Neural cell (in vitro differentiated cells): Measurements from ENCODE around the gene NISCH. TPM values are rescaled to one million over a fixed set of nuclear protein-coding genes. Genes with fewer than 3 reads are reported as not detected.

ENCODE experiments used
- H2AFZ ChIP-seq: fragments of 200-600, 300-800 bp; sonication (generic), shearing (Covaris generic); 2 replicates; pipeline ENCODE4 v1.6.0; 2014; ENCODE audit warnings: low read depth, mild to moderate bottlenecking, antibody characterized with exemption, low read length, moderate library complexity
- H3F3A ChIP-seq: fragments of 200-600 bp; shearing (Covaris generic); 2 replicates; pipeline ENCODE4 v1.6.1; 2016; ENCODE audit warnings: mild to moderate bottlenecking, moderate library complexity, mixed read lengths, antibody characterized with exemption, low read length; ENCODE audit not compliant: insufficient read depth, poor library complexity, severe bottlenecking
- H3K27ac ChIP-seq: fragments of 200-600, 300-800 bp; sonication (generic), shearing (Covaris generic); 2 replicates; pipeline ENCODE4 v1.5.1; 2014; ENCODE audit warnings: mild to moderate bottlenecking, low read length, moderate library complexity
- H3K27me3 ChIP-seq: fragments of 300-800, 200-600 bp; sonication (generic), shearing (Covaris generic); 2 replicates; pipeline ENCODE4 v1.6.0; 2014; ENCODE audit warnings: mild to moderate bottlenecking, low read depth, low read length, moderate library complexity; ENCODE audit not compliant: insufficient read depth
- H3K36me3 ChIP-seq: fragments of 300-800, 200-600 bp; sonication (generic), shearing (Covaris generic); 2 replicates; pipeline ENCODE4 v1.5.1; 2014; ENCODE audit warnings: mild to moderate bottlenecking, antibody characterized with exemption, low read length, moderate library complexity; ENCODE audit not compliant: insufficient read depth
- H3K4me2 ChIP-seq: fragments of 300-800, 200-600 bp; sonication (generic), shearing (Covaris generic); 2 replicates; pipeline ENCODE4 v1.6.0; 2014; ENCODE audit warnings: mild to moderate bottlenecking, low read length
- H3K4me3 ChIP-seq: fragments of 300-800, 200-600 bp; sonication (generic), shearing (Covaris generic); 2 replicates; pipeline ENCODE4 v1.5.1; 2014; ENCODE audit warnings: mild to moderate bottlenecking, low read length, moderate library complexity
- H3K79me2 ChIP-seq: fragments of 200-600 bp; shearing (Covaris generic); replicated peaks from 2 replicates; pipeline ENCODE4 v1.6.0; 2014; ENCODE audit warnings: mild to moderate bottlenecking, low read length, moderate library complexity; ENCODE audit not compliant: insufficient read depth
- H3K9ac ChIP-seq: fragments of 300-800, 200-600 bp; sonication (generic), shearing (Covaris generic); 2 replicates; pipeline ENCODE4 v1.6.1; 2016; ENCODE audit warnings: mild to moderate bottlenecking, low read length, mixed read lengths
- H3K9me2 ChIP-seq: fragments of 200-600 bp; shearing (Covaris generic); 2 replicates; pipeline ENCODE4 v1.6.1; 2016; ENCODE audit warnings: mild to moderate bottlenecking, low read length, mixed read lengths; ENCODE audit not compliant: insufficient read depth
- H3K9me3 ChIP-seq: fragments of 200-600, 300-800 bp; sonication (generic), shearing (Covaris generic); 2 replicates; pipeline ENCODE4 v1.6.1; 2016; ENCODE audit warnings: mild to moderate bottlenecking, mixed run types, low read length, moderate library complexity, mixed read lengths
- H4K20me1 ChIP-seq: fragments of 200-600 bp; shearing (Covaris generic); 2 replicates; pipeline ENCODE4 v1.6.1; 2016; ENCODE audit warnings: mild to moderate bottlenecking, mixed run types; ENCODE audit not compliant: insufficient read depth
- CTCF ChIP-seq: fragments of 450-650 bp; IDR thresholded peaks from 2 replicates; pipeline ENCODE4 v1.5.1; 2014; ENCODE audit warnings: antibody characterized with exemption, mild to moderate bottlenecking, moderate library complexity; ENCODE audit not compliant: poor library complexity, severe bottlenecking
- EP300 ChIP-seq: fragments of 450-650 bp; conservative IDR thresholded peaks from 2 replicates; pipeline ENCODE4 v1.6.1; 2014; ENCODE audit warnings: antibody characterized with exemption, mild to moderate bottlenecking, moderate library complexity; ENCODE audit not compliant: poor library complexity, severe bottlenecking
- EZH2 ChIP-seq: fragments of 200-600, 300-800 bp; shearing (Covaris generic), sonication (generic); IDR thresholded peaks from 2 replicates; pipeline ENCODE4 v1.6.1; 2014; ENCODE audit warnings: antibody characterized with exemption, low read length, borderline replicate concordance, mild to moderate bottlenecking; ENCODE audit not compliant: insufficient read depth, poor library complexity, severe bottlenecking
- MXI1 ChIP-seq: fragments of 450-650 bp; conservative IDR thresholded peaks from 2 replicates; pipeline ENCODE4 v1.6.1; 2014; ENCODE audit warnings: antibody characterized with exemption, mild to moderate bottlenecking; ENCODE audit not compliant: poor library complexity, severe bottlenecking
- POLR2AphosphoS5 ChIP-seq: IDR thresholded peaks from 2 replicates; pipeline ENCODE4 v1.6.1; 2012
- RAD21 ChIP-seq: fragments of 450-650 bp; conservative IDR thresholded peaks from 2 replicates; pipeline ENCODE4 v1.6.1; 2014; ENCODE audit warnings: antibody characterized with exemption, mild to moderate bottlenecking, moderate library complexity
- REST ChIP-seq: IDR thresholded peaks from 2 replicates; pipeline ENCODE4 v1.6.1; 2012; ENCODE audit warnings: borderline replicate concordance
- SMC3 ChIP-seq: fragments of 450-650 bp; conservative IDR thresholded peaks from 2 replicates; pipeline ENCODE4 v1.6.1; 2014; ENCODE audit warnings: antibody characterized with exemption, mild to moderate bottlenecking, moderate library complexity; ENCODE audit not compliant: poor library complexity
- TAF1 ChIP-seq: IDR thresholded peaks from 2 replicates; pipeline ENCODE4 v1.6.1; 2012; ENCODE audit warnings: low read depth
- polyA plus RNA-seq: library from polyadenylated mRNA; depleted of rRNA; stranded (reverse); fragments of >200 nt; gene quantifications from 2 replicates; pipeline ENCODE4 v1.2.3, GENCODE V29; 2014

Gene NISCH
- polyA plus RNA-seq, 1 donor from 2014 or later = 88.9 TPM

GRCh38 chr3:52494886-52495495, 39.6 kb downstream of the NISCH start, which contains the start of gene STAB1:
TSS of gene STAB1 (plus strand) at chr3:52495338. CDS start at chr3:52495414, 76 bp downstream.
- no peaks in the 10 kb centered on the region for H4K20me1 ChIP-seq
- H3K4me2 ChIP-seq = no peak within 1 kb of the TSS
- H3K9me2 ChIP-seq = no peaks in the 10 kb centered on the region
- H3K4me3 ChIP-seq = no peak within 1 kb of the TSS
- TF ChIP-seq EZH2 (no peak), RAD21 (no peak), REST (no peak), SMC3 (no peak), TAF1 (no peak), CTCF (no peak), POLR2AphosphoS5 (no peak), MXI1 (no peak), EP300 (no peak)
- H3F3A ChIP-seq = no peaks in the 10 kb centered on the region
- no peak within 1 kb of the TSS for H2AFZ ChIP-seq
- no peaks in the 10 kb centered on the region for H3K27me3 ChIP-seq
- H3K79me2 ChIP-seq = no peaks in the 10 kb centered on the region
- no peak within 1 kb of the TSS for H3K27ac ChIP-seq
- H3K9ac ChIP-seq = no peak within 1 kb of the TSS
- no peaks in the 10 kb centered on the region for H3K9me3 ChIP-seq
- H3K36me3 ChIP-seq = no peaks in the 10 kb centered on the region

- H3K27ac ChIP-seq = no peak overlapping the region
- H3K9ac ChIP-seq = no peak overlapping the region
- no peaks in the 10 kb centered on the region for H3F3A ChIP-seq
- no peaks in the 10 kb centered on the region for H4K20me1 ChIP-seq
- no peaks in the 10 kb centered on the region for H3K9me3 ChIP-seq
- H3K4me3 ChIP-seq = no peak overlapping the region
- TF ChIP-seq REST (no peak), EZH2 (no peak), RAD21 (no peak), SMC3 (no peak), CTCF (no peak), EP300 (no peak), MXI1 (no peak), TAF1 (no peak), POLR2AphosphoS5 (no peak)
- no peaks in the 10 kb centered on the region for H3K27me3 ChIP-seq
- no peaks in the 10 kb centered on the region for H3K36me3 ChIP-seq
- no peak overlapping the region for H3K4me2 ChIP-seq
- no peaks in the 10 kb centered on the region for H3K9me2 ChIP-seq
- no peak overlapping the region for H2AFZ ChIP-seq
- H3K79me2 ChIP-seq = no peaks in the 10 kb centered on the region
These were observed 40.6 kb downstream of the NISCH start for GRCh38 chr3:52495777-52496602.
